ENCODE measurements around the gene RFX3.

RFX3 gene

DNA sequence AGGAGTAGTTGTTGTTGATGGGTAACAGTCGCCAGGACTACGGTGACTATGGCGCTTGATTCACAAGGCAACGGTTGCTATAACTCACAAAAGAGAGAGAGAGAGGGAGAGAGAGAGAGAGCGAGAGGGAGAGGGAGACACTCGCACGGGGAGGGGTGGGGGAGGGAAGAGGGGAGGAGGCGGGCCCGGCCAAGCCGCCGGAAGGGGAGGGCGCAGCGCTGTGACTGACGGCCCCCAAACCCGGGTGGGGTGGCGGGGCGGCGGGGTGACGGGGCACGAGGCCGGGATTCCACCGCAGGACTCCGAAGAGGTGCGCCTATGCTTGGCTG lies at the start of gene RFX3:
TSS of gene RFX3 (minus strand) at position 166 of the 329 bp plus-strand sequence. CDS start 130,413 bp downstream, outside the sequence.
- peak within 1 kb of the TSS; percentile 94 for H3K4me3 ChIP-seq (ENCODE audit: low read depth, low read length)

DNA sequence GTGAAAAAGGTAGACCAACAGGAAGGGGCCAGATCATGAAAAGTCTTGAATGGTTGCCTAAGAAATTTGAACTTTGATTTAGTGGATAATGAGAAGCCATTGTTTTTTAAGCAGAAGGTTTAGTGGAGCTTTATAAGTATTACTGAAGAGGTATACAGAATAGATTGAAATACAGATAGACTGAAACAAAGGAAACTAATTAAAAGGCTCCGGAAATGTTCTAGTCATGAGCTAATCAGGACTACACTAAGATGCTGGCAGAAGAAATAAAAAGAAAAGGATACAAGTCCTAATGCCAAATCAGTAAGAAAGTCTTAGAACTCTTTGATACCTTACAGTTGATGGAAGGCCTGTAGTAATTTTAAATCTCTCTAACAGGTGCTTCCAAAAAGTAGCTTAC lies 45.7 kb upstream of the RFX3 start:
- no peak overlapping the region for H3K4me3 ChIP-seq (ENCODE audit: low read depth, low read length)

DNA sequence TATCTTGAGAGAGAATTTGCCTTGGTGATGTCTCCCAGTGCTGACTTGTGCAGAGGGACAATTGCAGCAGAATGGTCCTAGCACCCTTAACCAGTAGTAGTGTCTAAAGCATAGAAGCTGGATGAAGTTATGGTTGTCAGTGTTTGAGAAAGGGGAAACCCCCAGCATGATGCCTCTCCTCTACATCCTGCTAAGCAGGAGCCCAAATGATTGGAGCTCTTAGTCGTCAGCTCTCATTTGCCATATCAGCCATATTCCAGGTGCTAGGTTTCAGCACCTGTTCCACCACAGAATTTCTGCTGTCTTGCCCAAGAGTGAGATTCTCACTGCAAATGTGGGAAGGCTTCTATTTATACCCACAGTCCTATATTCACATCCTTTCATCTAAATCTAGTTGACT lies 43.7 kb upstream of the RFX3 start:
- H3K4me3 ChIP-seq (ENCODE audit: low read depth, low read length) = no peak overlapping the region

DNA sequence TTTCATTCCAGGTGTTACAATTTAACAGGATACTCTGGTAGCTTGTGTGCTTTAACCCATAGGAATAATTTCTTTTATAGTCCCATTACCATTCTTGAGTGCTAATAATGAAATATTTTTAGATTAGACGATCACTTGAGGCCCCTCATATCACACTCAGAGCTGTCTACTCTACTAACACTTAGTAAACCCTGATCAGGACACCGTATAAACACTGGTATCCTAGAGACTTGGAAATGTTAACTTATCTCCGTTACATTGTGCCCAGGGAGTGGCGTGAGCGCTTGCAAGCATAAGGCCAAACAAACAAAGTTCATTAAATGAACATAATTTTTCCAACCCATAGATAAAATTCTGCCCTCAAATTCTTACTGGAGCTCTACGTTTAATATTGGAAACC lies 42.2 kb upstream of the RFX3 start:
- H3K4me3 ChIP-seq (ENCODE audit: low read depth, low read length) = no peak overlapping the region

DNA sequence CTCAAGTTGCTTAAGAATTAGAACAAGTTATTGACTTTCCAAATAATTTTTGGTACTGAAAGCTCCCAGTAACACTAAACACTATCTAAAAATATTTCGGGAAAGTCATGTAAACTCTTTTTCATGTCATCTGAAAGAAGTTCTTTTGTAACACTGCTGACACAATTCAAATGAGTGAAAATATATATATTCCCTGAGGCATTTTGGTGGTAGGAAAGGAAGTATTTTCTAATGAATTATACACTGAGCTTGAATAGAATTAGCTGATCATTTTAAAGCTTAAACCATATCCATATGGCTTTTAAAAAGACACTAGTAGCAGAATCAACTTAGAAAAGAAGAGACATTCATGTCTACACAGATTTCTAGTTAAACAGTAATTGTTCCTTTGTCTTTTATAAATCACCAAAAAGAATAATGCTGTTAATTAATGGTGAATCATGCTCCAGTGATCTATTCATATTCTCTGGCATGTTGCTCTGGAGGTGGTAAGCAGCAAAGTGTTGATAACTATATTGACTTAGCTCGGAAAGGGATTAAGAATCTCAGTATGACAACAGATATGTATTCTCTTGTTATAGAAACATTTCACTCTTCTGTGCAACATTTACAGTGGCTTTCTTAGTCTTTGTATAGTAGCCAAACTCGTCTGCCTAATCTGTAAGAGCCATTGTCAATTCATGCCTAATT lies 27.4 kb upstream of the RFX3 start:
- no peak overlapping the region for H3K4me3 ChIP-seq (ENCODE audit: low read depth, low read length)

DNA sequence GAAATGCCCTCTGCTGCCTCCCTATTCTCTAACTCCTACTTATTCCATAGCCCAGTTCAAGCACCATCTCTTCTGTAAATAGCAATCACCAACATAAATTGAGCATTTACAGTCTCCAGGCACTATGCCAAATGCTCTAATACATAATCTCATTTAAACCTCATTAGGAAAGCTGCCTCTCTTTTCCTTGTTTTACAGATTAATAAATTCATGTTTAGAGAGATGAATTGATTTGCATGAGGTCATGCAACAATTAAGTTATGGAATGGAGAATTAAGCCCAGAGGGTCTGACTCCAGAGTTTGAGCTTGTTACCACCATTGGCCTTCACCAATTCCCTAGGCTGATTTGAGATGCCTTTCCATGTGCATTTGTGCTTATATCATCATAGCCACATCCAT lies 23.4 kb upstream of the RFX3 start:
- no peak overlapping the region for H3K4me3 ChIP-seq (ENCODE audit: low read depth, low read length)

DNA sequence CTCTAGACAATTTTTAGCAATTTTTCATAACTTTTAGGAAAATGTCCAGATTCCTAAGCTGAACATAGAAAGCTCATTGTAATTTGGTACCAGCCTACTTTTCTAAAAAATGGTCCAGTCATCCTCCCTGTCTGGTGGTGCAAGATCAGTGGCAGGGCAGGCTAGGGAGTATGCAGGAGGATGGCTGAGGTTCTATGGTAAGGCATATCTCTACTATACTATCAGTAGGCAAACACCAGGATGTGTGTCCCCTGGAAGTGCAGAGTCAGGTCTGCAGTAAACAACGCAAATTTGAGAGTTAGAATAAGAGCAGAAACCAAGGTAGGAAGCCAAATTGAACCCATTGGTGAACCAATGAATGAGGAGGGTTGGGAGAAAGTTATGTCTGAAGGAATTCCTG lies 22.8 kb upstream of the RFX3 start:
- no peak overlapping the region for H3K4me3 ChIP-seq (ENCODE audit: low read depth, low read length)

DNA sequence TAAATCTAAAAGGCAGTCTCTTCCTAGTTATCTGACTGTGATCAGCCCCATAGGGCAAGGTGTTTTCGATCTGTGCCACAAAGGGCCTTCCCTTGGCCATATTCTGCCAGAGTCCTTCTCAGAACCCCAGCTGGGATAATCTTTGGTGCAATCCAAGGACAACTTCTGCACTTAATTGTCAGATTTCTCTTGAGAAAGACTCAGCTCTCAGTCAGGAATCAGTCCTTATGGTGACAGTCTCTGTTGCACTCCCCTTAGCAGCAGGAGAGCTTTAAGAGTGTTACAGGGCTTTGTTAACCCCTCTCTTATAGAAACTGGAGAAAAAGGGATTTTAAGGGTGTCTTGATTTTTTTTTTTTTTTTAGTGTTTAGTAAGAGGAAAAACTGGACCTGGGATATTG lies 15.4 kb upstream of the RFX3 start:
- H3K4me3 ChIP-seq (ENCODE audit: low read depth, low read length) = no peak overlapping the region

DNA sequence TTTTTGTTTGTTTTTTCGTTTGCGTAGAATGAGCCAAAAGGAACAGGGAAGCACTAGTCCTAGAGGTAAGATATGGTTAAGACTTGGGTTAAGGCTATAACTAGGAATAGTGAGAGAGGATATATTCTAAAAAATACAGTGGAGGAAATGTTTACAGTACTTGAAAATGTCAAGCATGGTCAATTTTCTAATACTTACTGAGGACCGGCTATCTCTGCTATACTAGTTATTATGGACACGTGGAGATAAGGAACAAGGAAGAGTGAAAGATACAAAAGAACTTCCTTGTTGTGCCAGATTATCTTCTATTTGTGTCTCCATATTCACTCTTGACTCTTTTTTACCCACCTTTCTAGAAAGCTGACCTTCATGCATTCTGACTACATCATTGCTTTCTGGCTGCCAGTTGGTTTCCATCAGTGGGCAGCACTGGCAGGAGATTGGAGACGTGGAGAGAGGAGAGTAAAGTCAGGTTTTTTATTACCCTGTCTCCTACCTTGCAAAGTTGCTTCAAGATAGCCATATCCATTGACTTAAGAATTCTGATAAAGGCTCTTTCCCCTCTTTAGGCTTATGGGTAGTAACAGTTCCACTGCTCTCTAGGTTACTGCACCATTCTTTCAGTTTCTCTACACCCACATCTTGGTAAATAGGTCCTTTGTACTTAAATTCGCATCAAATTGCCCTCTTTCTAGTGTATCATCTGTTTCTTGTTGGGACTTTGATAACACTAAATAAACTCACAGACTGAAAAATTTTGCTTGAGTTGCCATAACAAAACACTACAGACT lies 9.0 kb upstream of the RFX3 start:
- H3K4me3 ChIP-seq (ENCODE audit: low read depth, low read length) = no peak overlapping the region

DNA sequence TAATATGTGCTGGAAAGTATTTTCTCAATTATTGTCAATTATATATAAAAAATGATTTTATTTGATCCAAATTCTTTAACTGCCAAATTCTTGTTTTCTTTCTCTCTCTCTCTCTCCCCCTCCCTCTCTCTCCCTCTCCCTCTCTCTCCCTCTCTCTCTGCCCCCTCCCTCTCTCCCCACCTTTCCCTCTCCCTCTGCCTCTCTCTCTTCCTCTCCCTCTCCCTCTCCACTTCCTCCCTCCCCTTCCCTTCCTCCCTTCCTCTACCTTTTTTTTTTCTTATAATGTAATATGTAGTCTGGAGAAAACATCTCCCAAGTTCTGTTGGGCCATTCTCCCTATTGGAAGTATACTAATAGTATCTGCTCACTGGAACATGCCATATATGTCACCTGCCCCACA lies 6.4 kb upstream of the RFX3 start:
- no peak overlapping the region for H3K4me3 ChIP-seq (ENCODE audit: low read depth, low read length)

DNA sequence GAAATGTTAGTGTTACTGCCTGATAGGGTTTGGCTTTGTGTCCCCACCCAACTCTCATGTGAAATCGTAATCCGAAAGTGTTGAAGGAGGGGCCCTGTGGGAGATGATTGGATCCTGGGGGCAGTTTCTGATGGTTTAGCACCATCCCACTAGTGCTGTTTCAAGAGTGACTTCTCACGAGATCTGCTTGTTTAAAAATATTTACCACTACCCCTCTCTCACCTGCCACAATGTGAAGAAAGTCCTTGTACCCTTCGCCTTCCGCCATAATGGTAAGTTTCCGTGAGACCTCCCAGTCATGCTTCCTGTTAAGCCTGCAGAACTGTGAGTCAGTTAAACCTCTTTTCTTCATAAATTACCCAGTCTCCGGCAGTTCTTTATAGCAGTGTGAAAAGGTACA lies 2.6 kb upstream of the RFX3 start:
- H3K4me3 ChIP-seq (ENCODE audit: low read depth, low read length) = no peak overlapping the region

DNA sequence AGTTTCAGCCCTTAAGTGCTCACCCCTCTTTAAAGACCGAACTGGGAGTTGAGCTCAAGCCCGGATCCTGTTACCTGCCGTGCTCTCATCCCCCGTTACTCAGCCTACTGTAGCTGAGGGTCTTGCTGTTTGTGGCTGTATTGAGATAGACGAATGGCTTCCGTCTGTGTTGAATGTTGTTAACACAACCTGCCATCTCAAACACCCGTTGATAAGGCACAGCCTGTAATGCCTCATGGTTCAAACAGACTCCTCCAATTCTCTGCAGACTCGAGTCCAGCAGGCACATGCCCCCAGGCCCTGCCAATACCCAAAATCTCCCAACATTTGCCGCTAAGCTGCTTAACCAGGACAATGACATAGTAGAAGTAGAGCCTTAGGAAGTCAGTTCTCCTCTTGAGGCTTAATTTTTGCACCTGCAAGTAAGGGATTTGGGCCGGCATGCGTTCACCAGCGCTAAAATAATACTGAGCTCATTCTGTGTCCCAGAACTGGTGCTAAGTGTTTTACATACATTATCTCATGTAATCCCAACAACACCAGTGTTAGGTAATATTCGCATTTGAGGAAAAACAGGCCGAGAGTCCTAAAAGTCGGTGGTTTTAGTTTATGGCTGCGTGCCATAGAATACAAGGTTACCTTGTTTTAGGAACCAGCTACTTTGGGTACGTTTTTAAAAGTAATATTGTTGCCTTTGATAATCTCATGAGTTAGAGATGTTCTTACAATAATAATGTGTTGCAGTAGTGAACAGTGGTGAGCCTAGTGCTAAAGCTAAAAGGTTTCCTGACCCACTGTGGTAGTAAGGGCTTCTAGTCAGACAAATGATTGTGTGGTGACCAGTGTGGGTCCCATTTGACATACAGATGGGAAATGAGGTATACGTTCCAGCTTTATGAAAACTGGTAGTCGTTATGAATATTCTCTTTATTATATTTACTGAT lies 1.5 kb upstream of the RFX3 start:
- peak overlapping the region; percentile 94 for H3K4me3 ChIP-seq (ENCODE audit: low read depth, low read length)

DNA sequence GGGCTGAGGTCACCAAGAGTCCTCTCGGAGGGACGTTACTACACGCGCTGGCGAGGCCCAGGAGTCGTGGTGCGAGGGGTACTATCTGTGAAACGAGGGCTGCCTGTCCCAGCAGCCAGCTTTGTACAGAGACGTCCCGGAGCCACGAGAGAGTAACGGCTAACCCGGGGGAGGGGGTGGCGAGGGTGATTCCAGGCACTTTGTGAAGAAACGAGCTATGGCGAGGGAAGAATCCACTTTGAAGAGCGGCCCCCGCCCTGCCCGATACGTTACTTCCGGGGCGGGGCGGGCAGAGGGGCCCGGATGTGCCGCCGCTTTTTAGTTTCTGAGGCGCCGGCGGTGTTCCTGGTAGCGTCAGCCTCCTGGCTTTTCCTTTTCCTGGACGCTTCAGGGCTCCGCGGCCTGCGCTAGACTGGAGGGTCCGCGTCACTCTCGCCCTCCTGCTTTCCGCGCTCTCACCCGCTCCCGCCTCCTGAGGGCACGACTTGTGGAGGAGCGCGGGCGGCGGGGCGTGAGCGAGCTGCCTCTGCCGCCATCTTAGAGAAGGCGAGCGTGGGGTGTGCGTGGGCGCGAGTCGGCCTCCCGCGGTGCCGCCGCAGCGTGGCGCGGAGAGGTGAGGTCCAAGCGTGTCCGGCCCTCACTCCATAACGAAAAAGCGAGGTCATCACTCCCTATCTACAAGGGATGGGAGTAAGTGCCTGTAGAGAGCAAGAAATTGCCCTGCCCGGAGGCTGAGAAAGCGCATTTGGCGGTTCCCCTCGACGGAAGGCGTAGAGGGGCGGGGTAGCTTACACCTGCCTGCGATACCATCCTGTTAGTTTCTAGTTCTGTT lies 580 bp upstream of the RFX3 start:
- H3K4me3 ChIP-seq (ENCODE audit: low read depth, low read length) = peak overlapping the region; percentile 94

DNA sequence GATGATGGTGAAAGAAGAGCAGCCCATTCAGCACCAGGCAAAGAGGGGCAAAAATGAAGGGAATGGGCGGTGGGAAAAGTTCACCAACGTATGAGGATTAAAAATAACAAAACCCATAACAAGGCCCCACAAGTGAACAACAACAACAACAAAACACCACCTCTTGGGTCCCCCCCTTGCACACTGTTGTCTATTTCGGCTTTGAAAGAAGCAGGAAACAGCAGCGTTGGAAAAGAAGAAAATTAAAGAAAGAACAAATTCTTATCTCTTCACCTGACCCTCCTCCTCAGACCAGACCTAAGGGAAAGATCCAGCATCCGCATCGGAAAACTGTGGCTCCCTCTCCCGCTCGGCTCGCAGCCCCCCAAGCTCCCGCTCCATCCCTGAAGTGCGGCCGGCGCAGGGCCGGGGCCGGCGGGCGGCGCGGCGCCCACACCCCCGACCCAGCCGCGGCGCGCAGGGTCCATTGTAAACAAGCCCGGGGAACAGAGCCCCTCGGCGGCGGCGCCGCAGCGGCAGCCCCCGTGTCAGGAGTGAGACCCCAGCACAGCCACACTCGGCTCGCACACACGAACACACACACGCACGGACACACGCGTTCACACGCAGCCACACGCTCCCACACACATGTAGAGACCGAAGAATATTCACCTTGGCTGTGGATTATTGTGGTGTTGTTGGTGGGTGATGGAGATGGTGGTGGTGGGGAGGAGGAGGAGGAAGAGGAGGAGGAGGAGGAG lies 535 bp downstream of the RFX3 start:
- peak overlapping the region; percentile 90 for H3K4me3 ChIP-seq (ENCODE audit: low read depth, low read length)

DNA sequence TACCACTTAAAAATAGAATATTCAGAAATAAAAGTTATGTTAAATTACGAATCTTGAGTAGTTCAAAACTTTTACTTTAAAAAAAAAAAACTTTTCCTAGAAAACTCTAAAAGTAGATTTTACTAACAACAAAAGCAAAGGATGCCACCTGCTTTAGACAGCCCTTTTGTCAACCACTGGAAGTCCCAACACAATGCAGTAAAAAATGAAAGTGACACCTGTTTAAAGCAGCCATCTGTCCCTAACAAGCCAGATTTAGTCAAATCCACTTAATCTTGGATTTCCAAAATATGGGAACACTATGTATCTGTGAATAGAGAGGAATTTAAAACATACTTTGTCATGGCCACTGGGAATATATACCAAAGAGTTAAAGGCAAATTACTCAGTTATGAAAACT lies 3.8 kb downstream of the RFX3 start:
- H3K4me3 ChIP-seq (ENCODE audit: low read depth, low read length) = no peak overlapping the region

DNA sequence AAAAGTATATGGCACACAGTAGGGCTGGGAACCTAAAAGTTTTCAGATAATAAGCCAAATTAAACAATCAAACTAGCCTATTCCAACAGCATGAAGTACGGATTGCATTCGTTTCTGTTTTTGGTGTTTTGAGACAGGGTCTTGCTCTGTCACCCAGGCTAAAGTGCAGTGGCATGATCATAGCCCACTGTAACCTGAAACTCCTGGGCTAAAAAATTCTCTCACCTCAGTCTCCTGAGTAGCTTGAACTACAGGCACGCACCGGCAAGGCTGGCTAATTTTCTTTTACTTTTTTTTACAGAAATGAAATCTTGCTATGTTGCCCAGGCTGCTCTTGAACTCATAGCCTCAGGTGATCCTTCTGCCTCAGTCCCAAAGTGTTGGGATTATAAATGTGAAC lies 5.2 kb downstream of the RFX3 start:
- no peak overlapping the region for H3K4me3 ChIP-seq (ENCODE audit: low read depth, low read length)

DNA sequence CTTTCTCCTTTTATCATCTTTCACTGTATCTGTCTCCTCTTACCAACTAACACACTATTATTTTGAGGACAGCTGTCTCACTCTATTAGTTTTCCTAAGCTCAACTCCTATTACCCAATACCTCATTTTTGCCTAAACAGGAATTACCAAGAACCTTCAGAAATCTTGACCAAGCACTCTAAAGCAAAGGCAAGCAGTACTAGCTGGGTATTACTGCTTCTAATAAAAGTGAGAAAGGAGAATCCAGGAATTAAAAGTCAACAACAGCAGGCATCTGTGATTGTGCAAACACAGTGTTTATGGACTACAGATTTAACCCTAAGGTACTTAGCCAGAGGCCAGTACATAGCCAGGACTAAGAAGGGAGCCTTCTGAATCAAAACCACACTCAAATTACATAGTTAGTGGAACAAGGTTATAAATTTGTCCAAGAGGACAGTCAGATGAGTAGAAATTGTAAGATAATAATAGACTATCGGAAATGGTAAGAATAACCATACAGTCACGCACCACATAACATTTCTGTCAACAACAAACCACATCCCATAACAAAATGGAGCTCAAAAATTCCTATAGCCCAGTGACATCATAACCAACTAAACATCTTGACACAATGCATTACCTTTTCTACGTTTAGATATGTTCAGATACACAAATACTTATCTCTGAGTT lies 8.3 kb downstream of the RFX3 start:
- no peak overlapping the region for H3K4me3 ChIP-seq (ENCODE audit: low read depth, low read length)

DNA sequence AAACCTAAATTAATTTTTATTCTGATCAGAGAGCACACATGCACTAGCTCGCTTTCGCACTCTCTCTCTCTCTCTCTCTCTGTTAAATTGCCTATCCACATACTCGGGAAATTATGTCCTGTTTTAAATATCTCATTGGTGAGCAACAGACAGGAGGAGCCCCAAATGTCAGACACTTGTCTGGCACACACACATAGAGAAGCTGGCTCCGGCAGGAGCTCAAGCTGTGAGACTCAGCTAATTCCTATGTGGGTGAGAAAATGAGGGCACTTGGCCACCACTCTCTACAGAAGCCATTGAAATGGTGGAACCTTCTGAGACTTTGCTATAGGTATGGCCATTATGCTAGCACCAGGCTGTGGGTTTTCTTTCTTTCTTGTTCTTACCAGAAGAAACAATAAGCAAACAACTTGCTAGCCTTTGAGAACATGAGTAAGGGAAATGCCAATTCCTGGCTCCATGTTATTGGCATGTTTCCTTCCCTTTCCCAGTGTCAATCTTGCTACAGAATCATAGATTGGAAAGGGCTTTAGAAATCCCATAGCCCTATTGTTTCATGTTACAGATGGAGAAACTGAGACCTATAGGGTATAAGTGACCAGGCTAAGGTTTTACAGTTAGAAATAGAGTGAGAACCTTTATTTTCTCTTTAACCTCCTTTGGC lies 9.0 kb downstream of the RFX3 start:
- H3K4me3 ChIP-seq (ENCODE audit: low read depth, low read length) = no peak overlapping the region

DNA sequence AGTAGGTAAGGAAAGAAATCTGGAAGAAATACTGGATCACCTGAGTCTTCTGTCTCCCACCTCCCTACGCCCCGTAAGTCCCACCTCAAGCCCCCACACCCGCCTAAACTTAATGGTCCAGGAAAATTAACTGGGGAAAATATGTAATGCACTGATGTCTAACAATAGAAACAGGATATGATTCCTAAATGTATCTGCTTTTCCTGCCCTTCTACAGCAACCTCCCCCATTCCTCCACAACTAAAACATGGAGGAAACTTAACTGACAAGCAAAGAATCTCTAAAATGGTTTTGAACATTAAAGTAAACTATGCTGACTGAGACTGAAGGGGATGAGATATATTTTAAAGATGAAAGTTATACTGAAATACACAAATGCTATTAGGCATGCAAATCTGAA lies 10.4 kb downstream of the RFX3 start:
- no peak overlapping the region for H3K4me3 ChIP-seq (ENCODE audit: low read depth, low read length)

All from iPS-11a (cell line).